GM19397 (cell line): ENCODE measurements around the gene KCTD11.
A peak's percentile ranks its signal among the peaks of the same experiment; 100 is the strongest.

ENCODE experiments used
- ATAC-seq: cut with Tn5 transposase; IDR thresholded peaks from one replicate; pipeline ENCODE4 v1.9.1; 2021; ENCODE audit warnings: mild to moderate bottlenecking, moderate library complexity; ENCODE audit not compliant: unreplicated experiment

Gene KCTD11

DNA sequence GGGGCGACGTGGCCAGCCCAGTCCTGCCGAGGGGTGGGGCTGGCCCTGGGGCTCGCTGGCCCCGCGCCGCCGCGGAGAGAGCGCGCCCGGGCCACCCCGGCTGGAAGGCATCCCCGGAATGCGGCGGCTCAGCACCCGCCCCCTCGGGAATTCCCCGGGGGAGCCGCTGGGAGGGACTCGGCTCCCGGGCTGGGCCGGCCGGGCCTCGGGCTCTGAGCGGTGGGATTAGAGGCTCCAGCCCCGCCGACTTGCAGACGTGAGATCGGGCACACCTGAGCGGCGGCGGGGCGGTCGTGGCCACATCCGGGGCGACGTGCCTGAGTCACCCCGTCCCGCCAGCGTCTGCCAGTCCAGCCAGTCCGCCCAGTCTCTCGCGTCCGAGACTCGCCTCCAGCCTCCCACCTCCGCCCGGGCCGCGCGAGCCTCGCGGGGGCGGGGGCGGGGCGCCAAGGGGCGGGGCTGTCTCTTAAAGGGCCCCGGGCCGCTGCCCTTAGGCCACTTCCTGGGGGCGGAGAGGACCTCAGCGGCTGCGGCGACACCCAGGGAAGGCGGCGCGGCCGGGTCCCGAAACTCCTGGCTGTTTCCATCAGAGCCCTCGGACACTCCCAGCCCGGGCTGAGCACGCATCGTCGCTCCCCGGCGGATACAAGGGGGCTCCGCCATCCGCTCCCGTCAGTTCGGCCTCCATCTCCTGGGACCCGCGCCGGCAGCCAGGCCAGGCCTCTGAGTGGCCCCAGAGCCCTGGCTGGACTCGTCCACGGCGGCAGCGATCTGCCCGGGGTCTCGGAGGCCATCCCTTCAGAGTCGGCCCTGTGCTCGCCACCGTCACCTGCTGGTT is at the start of gene KCTD11:
Gene KCTD11 (plus strand): TSS at position 498 of the 838 bp plus-strand sequence.
- peak; percentile 68 for ATAC-seq

DNA sequence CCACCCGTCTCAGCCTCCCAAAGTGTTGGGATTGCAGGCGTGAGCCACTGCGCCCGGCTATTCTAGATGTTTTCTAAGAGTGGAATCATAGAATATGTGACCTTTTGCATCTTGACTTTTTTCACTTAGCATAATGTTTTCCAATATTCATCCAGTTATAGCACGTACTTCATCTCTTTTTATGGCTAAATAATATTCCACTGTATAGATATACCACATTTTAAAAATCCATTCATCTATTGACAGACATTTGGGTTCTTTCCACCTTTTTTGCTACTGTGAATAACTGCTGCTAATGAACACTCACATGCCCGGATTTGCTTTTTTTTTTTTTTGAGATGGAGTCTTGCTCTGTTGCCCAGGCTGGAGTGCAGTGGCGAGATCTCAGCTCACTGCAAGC is 47.8 kb upstream of the KCTD11 start:
- no peak for ATAC-seq

DNA sequence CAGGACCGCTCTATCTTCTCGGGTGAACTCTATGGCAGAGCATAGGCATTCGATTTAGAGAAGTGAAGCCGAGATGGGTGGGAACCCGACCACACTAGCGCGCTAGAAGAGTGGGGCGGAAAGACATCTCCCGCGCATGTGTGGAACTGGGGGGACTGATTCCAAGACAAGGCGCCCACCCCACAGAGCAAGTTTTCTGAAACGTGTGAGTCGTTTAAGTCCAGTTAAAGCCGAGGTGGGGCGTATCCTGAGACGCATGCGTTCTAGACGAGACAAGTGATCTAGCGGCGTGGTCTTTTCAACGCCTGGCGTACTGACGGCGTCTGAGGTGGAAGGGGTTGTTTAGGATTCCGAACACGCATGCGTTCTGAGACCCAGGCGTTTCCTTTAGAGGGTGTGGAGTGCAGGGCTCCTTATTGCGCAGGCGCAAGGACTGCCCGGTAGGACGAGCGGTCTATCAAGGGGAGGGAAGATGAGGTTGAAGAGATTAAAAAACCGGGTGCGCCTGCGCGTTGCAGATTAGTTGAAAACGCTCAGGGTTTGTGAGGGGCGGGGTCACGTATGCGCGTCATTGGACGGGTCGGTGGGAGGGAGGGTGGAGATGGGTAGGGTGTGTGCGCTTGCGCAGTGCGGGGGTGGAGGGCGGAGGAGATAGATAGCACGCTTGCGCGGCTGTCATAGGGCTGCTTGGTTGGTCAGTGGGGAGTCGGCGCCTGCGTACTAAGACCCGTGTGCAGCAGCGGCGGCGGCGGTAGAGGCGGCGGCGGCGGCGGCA is 44.9 kb upstream of the KCTD11 start, which contains the start of gene EIF5A:
Gene EIF5A (plus strand): TSS at position 718 of the 775 bp plus-strand sequence. CDS start 2,008 bp downstream, outside the sequence.
- ATAC-seq = peak; percentile 73

GRCh38 chr17:7307686-7308624 is 44.0 kb upstream of the KCTD11 start:
- peak; percentile 10 for ATAC-seq

GRCh38 chr17:7308625-7309433 is 43.1 kb upstream of the KCTD11 start:
- ATAC-seq = no peak

DNA sequence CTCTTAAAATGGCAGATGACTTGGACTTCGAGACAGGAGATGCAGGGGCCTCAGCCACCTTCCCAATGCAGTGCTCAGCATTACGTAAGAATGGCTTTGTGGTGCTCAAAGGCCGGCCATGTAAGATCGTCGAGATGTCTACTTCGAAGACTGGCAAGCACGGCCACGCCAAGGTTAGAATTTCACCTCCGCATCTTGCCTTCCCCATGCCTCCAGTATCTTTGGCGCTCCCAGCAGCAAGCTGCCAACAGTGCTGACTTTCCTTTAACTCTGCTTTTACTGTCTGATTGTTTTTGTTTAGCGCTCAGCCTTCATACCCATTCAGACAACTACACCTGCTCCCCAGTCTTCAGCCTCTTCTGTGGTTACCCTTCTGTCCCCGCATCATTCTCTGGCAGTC is 42.3 kb upstream of the KCTD11 start:
- ATAC-seq = no peak

- ATAC-seq = no peak
Measured at GRCh38 chr17:7311110-7311705, 40.8 kb upstream of the KCTD11 start.

DNA sequence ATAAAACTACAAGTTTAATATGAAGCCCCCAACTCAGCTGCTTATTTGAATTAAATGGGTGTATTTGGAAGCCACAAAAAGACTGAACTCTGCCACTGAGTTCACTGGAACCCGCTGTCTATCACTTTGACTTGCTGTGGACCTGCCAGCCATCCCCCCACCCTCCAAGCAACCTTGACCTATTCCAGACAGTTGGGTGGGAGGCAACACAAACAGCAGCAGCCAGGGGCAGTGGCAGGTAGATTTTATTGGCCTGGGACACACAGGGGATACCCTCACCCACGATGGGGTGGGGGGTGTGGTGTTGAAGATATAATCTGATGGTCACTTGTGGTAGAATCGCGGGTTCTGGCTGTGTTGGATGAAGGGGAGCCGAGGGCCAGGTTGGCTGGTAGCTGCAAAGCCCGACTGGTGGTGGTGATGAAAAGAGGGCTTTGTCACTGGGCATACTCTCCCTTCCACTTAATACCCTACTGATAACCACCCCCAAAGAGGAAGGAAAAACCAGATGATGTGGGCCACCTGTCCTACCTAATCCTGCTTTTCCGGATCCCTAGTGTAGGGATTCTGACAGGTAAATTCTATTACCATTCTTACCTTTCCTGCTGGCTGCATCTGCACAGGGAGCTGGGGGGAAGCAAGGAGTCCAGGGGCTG is 39.4 kb upstream of the KCTD11 start:
- no peak for ATAC-seq

GRCh38 chr17:7313088-7313889 is 38.7 kb upstream of the KCTD11 start:
- no peak for ATAC-seq

DNA sequence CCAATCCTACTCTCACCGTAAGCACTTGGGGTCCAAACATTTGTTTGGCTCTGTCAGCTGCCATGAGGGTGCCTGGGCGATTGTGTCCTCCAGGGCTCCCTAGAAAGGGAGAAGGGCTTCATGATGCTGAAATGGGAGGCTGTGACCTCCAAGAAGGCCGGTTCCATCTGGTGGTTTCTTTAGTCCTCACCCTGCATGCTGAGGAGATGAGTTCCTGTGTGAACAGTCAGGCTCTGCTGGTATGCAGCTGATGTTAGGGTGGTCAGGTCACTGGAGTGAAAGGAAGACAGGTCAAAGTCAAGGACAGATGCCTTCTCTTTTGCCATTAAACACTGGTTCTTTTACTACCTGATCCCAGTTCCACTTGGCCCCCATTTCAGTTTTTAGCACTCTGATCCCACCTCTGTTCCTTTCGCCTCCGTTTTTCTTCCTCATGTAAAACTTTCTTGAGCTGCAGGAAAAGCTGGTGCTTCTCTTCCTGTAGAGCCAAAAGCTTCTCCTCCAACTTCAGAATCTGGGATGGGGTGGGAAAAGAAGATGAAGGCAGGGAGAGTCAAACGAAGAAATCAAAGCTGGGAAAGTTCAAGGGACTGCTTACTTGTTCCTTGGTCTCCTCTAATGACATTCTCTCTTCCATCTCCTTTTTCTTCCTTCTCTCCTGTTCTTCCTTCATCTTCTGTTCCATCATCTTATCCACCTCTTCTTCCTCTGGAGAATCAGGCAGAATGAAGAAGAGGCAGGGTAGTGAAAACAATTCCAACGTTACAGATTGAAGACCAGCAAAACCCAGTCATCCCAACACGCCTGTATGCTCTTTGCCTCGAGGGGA is 37.9 kb upstream of the KCTD11 start:
- ATAC-seq = no peak

DNA sequence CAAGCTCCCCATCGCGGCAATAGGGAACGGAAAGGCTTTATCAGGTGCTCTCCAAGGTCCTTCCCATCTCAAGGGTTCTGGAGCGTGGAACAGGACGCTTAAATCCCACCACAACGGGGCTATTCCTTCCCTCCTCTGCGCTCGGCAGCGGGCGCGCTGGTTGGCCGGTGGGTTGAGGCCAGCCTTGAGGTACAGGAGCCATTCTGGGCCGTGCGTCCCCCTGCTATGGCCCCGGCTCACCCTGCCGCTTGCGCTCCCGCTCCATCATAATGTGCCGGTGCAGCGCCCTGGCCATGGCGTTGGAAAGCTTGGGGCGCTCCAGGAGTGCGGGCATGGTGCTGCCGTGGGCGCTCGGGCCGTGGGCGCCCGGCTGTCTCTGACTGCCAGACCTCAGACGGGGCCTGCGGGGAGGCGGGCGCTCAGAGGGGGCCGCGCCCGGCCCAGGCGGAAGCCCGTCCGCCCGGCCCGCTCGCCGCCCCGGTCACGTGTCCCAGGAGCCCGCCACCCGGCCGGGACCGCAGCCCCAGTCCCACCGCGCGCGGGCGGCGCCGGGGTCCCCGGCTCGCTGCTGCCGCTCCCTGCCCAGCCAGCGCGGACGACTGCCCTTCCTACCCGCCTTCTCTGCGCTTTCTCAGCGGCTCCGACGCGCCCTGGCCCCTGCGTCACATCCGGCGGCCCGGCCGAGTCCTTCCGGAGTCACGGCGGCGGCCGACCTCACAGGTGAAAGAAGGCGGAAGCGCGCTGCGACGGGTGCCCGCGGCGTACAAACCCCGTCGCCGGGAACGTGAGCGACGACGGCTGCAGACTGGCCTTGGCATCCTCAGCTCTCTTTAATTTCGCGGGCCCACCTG is 37.0 kb upstream of the KCTD11 start, which contains the start of gene GPS2:
Gene GPS2 (minus strand): TSS at position 642 of the 851 bp plus-strand sequence. CDS start 308 bp downstream, at position 334.
- ATAC-seq = peak; percentile 72

DNA sequence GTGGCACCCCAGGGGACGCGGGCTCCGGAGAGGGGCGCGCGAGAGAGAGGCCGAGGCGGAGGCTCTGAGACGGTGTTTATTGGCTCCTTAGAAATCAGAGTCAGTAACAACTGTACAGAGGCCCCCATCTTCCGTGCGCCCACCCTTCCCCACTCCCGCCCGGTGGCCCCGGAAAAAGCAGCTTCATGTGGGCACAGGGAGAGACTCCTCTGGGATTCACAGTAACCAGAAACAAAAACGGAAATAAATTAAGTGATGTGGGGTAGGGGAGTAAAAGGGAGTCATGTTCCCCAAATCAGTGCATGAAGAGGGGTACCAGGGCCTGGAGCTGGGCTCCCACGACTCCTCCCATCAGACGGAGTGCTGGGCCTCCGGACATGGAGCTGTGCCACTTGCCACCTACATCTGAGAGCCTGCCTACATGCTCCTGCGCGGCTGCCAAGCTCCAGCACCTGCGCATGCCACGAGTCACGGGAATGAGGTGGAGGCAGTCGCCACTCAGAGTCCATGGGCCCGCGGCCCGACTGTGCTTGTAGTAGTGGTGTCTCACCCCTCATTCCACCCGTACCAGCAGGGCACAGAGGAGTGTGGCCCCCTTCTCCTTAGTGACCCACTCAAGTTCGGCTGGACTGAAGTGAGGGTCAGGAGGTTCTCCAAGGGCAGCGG is 36.3 kb upstream of the KCTD11 start:
- ATAC-seq = no peak

- no peak for ATAC-seq
Measured at GRCh38 chr17:7317161-7317803, 34.7 kb upstream of the KCTD11 start.

DNA sequence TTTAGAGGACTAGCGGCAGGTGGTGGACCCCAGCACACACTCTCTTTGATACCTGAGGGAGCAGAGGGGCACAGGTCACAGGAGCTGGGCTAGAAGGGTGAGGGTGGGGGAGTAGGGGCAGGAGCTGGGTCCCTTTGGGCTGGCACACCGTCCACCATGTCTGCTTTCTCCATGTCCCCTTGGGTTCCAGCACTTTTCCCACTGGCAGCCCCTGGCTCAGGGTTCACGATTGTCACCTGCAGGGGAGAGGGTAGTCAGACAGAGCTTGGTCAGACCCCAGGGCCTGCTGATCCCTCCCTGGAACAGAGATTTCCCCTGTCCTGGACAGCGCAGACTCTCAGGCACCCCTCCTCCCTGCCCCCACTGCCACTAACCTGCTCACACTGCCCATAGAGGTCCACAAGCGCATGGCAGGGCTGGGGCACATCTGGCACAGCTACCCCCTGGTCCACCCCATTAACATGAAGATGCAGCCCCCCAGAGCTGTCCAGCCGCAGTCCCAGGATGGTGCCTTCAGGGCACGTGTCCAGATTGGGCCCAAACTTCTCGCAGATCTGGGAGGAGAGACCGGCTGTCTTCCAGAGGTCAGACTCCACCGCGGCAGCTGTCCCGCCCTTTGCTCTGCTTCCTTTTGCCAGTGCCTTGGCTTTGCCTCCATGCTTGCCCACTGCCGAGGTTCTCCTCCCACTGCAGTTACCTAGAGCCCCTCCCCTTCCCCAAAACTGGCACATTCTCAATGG is 33.7 kb upstream of the KCTD11 start:
- no peak for ATAC-seq

- no peak for ATAC-seq
Measured at GRCh38 chr17:7321466-7321865, 30.5 kb upstream of the KCTD11 start.
